GM21529 (cell line): ENCODE results near the gene THSD4.
"Not testable (repeated sequence)": the region's sequence is repeated elsewhere in the genome, so short reads cannot be mapped to it uniquely, and the experiment has no call there.

ENCODE experiments used
- ATAC-seq: cut with Tn5 transposase; IDR thresholded peaks from one replicate; pipeline ENCODE4 v1.9.1; 2021; ENCODE audit not compliant: unreplicated experiment

Gene THSD4

GRCh38 chr15:71319424-71319823 lies 204.2 kb downstream of the THSD4 start:
- ATAC-seq, result not testable (repeated sequence)

GRCh38 chr15:71319935-71320334 lies 204.7 kb downstream of the THSD4 start:
- no peak for ATAC-seq

DNA sequence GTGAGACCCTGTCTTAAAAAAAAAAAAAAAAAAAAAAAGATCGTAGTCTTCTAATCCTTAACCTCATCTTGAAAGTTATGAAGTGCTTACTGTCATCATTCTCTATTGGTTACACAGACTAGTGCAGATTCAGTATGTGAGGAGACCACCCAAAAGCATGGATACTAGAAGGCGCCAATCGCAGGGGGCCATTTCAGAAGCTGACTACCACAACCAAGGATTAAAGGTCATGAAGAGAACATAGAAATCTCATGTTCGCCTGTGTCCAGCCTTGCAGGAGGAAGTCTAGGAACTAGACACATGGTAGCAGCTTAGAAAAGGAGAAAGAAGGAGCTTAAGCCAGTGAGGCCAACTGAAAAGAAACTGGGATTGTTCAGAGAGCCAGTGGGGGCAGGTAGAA lies 207.8 kb downstream of the THSD4 start:
- ATAC-seq, result no peak

DNA sequence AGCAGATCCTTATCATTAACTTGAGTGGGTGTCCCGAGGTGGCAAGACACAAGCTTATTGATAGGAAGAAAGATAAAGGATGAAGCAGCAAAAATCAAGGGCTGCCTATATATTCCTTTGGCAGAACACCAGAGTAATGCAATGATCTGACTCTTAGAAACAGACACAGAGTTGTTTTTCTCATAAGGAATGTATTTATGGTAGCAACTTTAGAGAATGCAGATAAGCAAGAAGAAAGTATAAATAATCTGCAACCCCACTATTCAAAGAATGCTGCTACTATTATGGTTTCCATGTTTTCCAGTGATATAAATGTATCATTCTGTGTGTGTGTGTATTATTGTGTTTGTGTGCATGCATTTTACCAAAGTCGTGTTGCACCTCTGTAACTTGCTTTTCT lies 208.3 kb downstream of the THSD4 start:
- ATAC-seq, result no peak

DNA sequence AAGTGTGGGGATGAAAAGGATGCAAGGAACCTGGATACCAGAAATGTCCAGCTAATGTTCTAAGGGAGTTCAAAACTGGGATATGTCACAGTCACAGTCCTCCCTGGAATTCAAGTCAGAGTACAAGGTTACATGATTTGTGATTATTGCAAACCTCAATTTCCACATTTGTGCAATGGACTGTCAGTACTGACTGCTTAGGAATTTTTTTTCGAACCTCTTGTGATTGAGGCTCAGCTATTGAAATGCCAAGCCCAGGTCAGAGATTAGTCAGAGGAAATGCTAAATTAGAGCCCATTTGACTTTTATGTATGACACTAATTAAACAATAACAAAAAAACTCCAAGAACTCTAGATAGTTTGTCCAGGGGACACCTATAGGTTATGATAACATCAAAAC lies 210.2 kb downstream of the THSD4 start:
- ATAC-seq, result no peak

DNA sequence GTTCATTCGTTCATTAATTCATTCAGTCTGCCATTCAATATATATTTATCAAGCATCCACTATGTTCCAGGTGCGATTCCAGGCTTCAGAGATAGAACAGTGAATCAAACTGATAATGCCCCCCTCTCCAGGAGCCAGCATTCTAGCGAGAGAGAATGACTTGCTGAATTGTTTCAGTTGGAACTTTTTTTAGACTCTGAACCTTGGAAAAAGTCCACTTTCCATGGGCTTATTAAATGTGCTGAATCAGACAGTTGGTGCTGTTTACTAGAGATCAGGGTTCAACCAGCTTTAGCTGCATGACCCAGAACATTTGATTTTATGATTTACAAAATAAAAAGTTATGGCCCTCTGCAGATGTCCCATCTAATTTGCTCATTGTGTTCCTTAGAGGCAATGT lies 213.2 kb downstream of the THSD4 start:
- no peak for ATAC-seq

DNA sequence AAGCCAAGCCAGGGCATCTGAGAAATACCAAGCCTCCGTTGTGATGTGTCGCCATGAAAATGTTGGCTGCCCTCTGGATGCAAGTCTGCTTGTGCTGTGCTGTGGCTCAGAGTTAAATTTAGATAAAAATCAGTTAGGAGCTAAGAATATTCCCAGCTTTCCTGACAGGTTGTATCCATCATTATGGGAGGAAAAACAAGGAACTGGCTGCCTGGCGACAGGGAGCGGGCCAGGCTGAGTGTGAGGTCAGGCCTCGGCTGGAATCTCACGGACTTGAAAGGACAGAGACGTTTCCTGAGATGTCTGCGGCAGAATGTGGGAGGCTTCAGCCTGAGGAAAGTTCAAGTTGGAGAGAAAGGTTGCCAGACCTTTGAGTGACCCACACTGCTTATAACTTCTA lies 213.8 kb downstream of the THSD4 start:
- no peak for ATAC-seq

GRCh38 chr15:71329497-71330260 lies 214.4 kb downstream of the THSD4 start:
- ATAC-seq, result no peak

DNA sequence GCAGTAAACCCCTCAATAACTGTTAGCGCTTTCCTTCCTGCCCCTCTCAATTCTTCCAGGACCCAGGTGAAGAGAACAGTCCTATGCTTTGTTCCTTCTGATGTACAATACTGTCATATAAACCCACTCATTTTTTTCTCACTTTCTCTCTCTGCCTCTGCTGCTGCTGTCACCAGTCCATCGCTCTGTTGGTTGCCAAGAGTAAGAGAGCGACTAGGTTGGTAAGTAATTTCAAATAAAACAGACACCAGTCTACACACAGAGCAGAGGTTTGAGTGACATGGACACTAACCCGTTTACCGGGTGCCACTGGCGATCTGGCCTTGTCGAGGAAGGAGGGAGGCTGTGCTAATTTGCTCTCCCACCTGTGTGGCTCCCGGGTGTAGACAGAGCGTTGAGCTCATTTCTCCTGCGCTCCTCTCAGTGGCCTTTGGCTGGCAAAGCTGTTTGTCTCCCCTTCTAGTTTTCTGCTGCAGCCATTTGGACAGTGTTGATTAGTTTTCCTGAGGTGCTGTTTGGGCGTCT lies 215.4 kb downstream of the THSD4 start:
- no peak for ATAC-seq

- no peak for ATAC-seq
Observed at GRCh38 chr15:71331173-71331572, 215.9 kb downstream of the THSD4 start.

- no peak for ATAC-seq
Observed at GRCh38 chr15:71332431-71333004, 217.2 kb downstream of the THSD4 start.

DNA sequence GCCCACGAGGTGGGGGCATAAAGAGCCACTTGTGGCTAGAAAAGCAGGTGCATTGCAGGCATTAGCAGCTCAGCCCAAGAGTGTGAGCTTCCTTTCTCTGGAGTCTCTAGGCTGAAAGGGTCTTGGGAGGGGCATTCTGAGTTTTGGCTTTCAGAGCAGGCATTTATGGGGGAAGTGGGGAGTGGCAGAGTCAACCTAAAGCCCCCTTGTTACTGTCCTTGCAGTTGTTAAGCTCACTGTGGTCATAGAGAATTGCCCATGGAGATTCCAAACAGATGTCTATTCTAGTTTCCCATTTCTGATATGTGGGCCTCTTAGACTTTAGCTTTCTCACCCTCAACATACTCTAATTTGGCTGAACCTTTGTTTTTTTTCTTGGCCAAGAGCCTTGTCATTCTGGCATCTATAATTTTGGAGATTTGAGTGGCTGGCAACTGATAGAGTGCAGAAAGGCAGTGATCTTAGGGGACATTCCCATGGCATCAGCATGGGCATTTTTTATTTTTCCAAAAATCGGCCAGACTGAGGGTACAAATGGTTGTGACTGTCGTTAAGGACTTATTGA lies 217.9 kb downstream of the THSD4 start:
- ATAC-seq, result no peak

DNA sequence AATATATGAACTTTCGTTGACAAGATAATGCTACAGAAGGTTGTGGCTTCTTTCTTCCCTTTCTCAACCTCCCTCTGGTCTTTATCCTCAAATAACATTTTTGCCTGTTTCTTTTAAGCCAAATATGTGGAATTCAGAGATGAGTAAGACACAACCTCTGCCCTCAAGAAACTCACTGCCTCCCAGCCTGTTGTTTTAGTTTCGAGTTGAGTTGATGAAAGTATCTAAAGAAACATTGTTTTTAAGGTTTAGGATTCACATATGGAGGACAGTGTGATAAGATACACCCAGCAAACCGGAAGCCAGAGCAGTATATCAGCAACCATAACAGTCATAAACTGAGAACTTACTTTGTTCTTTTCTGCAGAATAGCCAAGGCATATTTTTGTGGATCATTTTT lies 218.6 kb downstream of the THSD4 start:
- no peak for ATAC-seq

DNA sequence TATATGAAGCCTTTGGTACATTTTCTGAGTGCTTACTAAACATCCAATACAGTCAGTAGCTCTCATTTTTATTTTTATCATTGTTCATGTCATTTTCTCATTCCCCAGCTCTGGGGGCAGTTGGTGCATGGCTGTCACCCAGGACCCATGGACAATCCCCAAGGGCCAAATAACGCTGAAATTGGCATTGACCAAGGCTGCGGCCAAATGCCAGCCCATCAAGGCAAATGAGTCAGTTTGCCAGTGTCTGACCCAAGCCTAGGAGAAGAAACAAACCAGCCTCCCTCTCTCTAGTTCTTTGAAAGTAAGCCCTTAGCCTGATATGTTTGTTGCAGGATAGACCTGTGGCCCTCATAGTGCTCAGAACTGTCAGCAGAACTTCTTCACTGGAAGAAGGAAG lies 219.2 kb downstream of the THSD4 start:
- no peak for ATAC-seq

DNA sequence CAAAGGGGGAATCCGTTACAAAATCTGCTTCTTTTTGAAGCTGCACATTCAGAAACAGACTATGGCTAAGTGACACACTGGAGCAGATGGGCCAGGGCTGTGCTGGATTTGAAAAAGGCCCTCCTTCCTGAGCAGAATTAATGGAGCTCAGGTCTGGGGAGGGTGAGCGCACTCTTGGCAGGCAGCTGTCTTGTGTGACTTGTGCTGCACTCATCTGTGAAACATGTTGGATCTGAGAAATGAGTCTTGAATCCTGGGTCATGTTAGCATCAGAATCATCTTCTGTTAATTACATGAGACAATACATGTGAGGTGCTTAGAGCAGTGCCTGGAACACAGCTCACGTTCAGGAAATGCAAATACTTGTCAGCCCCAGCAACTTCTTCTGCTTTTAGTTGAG lies 219.6 kb downstream of the THSD4 start:
- ATAC-seq, result no peak

- no peak for ATAC-seq
Observed at GRCh38 chr15:71335591-71335990, 220.3 kb downstream of the THSD4 start.

GRCh38 chr15:71336671-71337070 lies 221.4 kb downstream of the THSD4 start:
- no peak for ATAC-seq

DNA sequence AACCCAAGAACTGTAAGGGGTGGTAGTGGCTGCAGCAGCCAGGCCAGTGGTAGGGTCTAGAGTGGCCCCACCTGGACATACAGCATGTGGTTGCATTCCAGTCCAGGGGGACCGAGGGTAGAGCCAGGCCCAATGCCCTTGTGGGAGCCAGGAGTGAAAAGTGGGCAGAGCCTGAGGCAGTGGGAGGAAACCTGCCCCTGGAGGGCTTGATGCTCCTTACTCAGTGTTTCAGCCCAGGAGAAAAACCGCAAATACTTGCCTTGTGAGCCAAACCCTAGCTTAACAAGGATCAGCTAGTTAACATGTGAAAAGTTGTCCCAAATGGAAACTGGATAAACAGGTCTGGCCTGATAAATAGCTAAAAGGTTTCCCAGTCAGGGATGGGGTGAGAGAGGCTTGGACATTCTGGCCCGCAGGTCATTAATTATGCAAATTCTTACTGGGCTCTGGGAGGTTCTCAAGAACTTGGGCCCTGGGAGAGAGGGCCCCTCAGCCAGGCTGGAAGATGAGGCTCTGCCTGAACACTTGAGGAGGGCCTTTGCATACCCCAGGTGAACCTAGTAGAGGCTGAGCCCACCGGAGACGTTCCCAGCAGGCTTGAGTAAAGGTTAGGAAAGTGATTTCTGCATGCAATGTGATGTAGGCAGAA lies 222.1 kb downstream of the THSD4 start:
- ATAC-seq, result no peak

DNA sequence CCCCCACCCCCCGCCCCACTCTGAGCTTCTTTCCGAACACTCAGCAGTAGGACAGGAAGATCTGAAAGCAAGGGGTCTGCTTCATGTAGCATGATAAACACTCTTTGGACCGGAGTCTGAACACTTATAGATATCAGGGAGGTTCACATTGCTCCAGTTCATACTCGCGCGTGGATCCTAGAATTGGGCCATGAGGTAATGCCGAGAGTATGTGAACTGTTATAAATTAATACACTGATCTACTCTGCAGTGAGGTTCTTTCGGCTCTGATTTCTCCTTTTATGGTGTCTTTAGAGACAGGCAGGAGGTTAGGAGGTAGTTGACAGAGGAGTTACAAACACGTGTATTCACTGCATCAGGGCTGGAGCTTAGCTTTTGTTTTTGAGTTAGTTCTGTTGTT lies 223.0 kb downstream of the THSD4 start:
- no peak for ATAC-seq

DNA sequence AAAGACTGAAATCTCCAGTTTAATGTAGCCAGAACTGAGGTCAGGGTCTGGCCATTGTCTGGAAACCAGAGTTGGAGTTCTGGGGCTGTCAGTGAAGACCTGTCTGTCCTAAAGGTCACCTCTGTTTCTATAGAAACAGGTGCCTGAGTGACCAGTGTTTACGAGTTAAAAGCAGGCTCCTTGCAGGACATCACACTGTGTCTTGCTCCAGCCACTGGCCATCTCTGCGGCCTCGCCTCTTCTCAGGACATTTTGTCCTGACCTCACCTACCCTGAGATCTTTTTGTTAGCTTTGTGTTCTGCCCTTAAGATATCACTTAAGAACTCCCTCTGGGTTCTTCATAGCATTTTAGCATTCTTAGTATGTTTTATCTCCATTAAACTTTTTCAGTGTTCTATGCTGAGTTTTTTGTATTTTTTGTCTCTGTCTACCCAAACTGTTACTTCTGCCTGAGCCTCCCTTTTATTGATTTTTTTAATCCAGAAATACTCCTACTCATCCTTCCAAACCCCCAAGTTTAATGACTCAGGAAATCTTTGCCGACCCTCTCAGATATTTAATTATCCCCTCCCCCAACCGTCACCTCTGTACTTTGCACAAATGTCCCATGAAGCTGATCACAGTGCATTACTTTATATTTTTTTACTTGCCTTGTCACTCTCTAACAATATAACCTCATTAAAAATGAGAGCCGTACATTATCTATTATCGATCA lies 223.7 kb downstream of the THSD4 start:
- no peak for ATAC-seq
